Hematopoietic multipotent progenitor cell treated with erythropoietin and hydrocortisone succinate and interleukin-3 and kit ligand, for 8 days (in vitro differentiated cells): ENCODE data around the gene PRSS27.
"Not testable (repeated sequence)": the region's sequence is repeated elsewhere in the genome, so short reads cannot be mapped to it uniquely, and the experiment has no call there.

Source experiments
- DNase-seq: peaks from one replicate; pipeline ENCODE4 v3.0.0-alpha.2; 2015

PRSS27 gene

DNA sequence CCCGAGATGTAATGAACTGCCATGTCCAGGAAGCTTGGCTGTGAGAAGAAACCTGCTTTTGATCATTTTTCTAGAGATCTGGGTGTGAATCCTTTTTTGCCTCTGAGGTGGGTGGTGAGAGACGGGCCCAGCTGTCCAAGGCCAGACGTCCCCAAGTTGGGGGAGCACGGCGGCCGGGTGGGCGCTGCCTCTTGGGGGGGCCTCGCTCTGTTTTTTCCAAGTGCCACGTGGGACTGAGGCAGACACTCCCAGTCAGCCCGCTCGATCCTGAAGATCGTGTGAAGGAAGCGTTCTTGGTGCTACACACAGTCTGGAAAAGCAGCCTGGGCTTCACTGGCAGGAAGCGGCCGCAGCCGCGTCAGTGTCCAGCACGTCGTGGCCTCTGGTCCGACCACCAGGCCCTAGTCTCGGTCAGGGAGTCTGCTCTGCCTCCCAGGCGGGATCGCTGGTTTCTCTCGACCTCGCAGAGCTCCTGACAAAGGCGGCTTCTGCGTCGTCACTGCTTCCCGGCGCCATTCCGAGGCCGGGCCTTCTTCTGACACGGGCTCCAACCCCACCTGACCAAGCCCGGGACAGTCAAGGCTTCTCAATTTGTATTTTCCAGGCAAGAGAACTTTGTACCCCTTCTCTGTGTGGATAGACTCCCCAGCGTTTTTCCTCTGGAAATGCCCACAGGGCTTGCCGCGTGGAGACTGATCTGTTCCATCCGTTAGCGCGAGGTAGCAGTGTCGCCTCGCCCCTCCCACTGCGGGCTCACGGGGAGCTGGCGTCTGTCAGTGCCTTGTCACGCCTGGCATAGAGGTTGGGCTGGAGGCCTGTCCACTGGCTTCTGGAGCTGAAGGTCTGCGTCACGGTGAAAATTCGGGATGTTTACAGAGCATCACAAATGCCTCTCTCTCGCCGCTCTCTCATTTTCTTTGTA is 12.4 kb downstream of the PRSS27 start:
- no peak for DNase-seq

GRCh38 chr16:2706611-2707311 is 13.3 kb downstream of the PRSS27 start:
- DNase-seq: no peak

DNA sequence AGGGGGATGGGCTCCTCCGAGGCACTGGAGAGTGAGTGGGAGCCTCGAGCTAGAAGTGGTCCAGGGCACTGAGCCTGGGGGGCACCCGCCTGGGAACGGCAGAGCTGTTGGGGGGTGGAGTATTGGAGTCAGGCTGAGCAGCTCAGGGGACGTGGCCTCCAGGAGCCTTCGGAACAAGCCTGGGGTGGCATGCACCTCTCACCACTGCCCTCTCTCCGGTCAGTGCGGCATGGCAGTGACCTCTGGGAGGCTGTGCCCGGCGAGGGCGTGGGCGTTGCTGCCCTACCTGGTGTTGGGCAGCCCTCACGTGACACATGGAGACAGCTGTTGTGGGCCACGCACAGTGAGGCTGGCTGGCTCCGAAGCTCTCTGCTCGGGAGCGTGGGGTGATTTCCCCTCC is 13.9 kb downstream of the PRSS27 start:
- DNase-seq: no peak

DNA sequence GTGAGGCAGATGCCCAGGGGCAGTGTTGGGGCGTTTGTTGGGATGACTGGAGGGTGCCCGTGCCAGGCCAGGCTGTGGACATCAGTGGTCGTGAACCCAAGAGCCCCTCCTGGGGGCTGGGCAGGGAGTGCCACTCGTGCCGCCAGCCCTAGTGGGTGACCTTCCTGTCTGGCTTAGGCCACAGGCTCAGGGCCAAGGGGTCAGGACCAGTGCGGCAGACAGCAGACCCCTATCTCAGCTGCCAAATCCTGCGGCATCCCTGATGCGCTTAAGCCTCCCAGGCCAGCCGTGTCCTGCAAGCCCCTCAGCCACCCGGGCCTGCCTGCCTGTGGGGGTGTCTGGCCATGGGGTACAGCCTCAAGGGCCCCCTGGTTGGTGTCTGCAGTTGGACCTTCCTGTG is 14.7 kb downstream of the PRSS27 start:
- DNase-seq: no peak

DNA sequence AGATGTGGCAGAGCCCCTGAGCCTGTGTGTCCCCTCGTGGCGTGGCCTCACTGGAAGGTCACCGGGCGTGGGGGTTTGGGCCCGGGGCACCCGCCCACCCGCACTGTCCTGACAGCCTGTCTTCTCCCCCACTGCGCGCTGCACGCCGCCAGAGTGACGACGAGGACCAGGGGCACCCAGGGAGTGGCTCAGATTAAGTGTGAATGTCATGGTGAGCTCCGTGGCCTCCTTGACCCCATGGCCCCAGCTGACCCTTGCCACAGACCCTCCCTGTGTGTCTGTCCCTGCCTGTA is 15.1 kb downstream of the PRSS27 start:
- no peak for DNase-seq

- DNase-seq: no peak
Measured at GRCh38 chr16:2704166-2704982, 15.7 kb downstream of the PRSS27 start.

GRCh38 chr16:2702871-2703745 is 16.9 kb downstream of the PRSS27 start:
- DNase-seq: no peak

DNA sequence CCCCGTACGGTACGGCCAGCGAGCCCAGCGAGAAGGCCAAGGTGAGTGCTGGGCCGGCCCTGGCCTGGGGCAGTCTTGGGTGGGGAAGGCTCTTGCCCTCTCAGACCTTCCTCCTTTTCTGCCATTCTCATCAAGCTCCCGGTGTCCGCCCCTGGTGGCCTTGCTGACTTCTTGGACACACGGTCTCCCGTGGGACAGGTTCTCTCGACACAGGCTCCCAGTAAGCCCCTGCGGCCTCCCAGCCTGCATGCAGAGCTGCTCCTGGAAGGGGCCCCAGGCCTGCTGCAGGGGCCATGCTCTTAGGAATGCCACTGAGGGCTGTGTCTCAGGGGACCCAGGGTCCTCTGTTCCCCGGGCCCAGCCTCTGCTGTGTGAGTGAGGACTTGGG is 17.6 kb downstream of the PRSS27 start:
- DNase-seq: no peak

- no peak for DNase-seq
Measured at GRCh38 chr16:2701713-2702437, 18.1 kb downstream of the PRSS27 start.

- DNase-seq: no peak
Measured at GRCh38 chr16:2701272-2701671, 18.8 kb downstream of the PRSS27 start.

DNA sequence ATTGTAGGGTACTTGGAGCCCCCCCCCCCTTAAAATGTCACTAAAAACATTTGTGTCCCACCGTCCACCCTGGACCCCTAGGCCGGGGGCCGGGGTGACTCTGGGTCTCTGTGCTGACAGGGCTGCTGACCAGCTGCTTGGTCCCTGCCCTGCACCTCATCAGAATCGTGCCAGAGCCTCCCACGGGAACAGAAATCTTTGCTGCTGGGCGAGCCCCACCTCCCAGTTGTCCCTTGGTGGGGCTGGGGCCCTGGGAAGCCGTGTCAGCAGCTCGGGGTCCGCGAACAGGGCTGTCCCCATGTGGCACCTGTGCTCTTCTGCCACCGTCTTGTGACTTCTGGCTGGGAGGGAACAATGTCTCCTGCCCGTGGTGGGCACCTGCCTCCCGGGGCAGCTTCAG is 19.2 kb downstream of the PRSS27 start:
- no peak for DNase-seq

GRCh38 chr16:2699791-2700600 is 20.0 kb downstream of the PRSS27 start:
- no peak for DNase-seq

DNA sequence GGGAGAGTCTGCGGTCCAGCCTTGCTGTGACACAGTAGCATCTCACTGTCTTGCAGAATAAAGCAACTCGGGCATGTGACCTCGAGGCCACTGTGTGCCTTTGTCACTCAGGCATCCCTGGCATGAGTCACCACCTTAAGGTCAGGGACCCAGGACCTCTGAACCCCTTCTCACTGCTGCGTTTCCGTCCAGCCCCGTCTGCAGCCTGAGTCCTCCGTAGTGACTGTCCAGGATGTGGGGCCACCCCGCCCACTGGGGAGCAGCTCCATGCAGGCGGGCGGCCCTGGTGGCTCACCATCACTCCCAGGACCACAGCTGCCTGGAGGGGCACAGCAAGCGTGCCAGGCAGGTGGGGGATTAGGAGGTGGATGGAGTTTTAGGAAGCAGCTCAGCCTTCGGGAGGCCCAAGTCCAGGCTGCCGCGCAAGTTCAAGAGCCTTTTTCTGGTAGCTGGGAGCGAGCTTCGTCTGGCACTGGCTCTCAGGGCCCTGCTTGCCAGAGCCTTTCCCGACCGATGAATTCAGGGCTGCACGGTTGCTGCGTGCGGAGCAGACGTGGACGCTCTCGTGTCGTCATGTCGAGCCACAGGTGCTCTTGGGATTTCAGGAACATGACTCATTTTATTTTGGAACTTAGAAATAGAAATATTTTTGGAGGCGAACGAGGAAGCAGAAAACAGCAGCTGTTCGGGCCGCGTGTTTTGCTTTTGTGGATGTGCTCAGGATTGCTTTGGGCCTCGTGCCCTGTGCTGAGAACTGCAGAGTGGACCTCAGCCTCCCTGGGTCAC is 20.9 kb downstream of the PRSS27 start:
- no peak for DNase-seq

DNA sequence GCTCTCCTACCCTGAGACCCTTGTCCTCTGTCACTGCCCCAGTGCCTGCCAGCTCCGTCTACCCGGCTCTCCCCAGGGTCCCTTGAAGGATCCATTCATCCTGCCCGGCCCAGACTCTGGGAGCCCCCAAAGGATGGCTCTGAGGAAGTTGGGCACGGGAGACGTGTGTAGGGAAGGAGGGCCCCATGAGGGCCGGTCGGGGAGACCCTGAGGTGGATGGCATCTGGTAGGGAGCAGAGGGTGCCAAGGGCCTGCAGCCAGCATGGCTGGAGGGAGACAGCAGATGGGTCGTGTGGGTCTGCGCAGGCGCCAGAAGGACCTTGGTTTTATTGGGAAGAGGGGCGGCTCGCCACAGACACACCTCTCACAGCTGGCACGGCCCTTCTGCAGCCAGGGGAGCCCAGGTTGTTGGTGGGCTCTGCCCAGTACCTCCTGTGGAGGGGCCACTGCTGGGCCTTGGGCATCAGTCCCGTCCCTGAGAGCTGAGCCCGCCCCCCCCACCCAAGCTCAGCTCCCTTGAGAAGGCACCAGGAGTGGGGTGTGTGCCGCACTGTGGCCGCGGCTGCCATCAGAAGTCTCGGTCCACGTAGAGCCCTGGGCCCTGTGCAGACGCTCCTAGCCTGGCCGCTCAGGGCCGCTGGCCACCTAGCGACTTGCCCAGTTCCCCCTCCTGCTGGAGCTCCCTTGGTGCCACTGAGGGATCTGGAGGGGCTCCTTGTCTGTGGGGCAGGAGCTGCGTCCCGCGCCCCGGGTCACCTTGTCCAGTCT is 21.7 kb downstream of the PRSS27 start:
- DNase-seq: no peak

DNA sequence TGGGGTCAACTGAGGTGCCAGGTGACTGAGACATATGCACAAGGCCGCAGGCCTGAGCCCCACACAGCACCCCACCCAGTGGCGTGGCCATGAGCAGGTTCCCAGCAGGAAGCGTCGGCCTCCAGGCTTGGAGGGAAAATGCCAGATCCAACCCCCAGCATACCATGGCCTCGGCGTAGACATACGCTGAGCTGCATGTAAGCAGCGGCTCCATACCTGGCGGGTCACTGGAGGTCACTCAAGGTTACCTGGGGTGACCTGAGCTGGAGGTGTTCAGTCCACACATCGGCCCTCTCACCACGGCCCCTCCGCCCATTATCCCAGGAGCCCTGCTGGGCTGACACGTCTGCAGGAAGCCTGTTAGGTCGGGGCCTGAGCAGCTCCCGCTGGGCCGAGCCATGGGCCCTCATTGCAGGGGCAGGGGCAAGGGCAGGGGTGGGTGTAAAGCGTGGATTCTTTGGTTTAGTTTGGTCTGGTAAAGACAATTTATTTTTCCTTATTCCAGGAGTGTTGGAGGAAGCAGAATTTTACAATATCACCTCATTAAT is 22.5 kb downstream of the PRSS27 start:
- DNase-seq: no peak

- not testable (repeated sequence) for DNase-seq
Measured at GRCh38 chr16:2696601-2697250, 23.3 kb downstream of the PRSS27 start.

DNA sequence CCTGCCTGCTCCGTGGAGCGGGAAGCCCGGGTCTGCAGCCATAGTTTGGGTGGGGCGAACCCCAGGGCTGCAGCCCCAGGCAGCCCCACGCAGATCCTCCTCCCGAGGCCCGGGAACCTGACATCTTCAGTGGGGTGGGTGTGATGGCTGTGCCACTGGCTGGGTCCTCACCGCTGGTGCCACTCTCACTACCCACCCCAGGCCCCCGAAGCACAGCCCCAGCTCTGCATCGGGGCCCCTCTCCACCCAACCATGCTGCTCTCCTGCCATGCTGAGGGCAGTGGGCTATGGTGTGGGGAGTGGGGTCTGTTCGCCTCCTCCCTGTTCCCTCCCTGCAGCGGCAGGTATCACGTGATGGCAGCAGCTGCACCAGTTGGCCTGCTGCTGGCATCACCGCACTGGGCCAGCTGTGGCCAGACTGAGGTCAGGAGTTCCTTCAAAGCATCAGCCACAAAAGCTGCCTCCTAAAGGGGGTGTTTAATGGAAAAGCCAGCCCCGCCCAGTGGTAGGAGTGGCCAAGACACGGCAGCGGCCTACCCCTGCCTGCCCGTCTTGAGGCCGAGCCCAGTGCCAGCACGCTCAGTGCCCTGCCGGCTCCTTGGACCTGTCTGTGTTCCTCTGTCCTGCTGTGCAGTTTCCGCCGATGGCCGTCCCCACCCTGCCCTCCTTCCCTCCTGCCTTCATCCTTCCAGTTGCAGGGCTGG is 26.9 kb downstream of the PRSS27 start:
- peak; percentile 12 for DNase-seq
